DOHH2 (cell line): ENCODE measurements around the gene PLEKHG5.

Experiments used
- CTCF ChIP-seq: fragments of 200-600 bp; sonication (generic); IDR thresholded peaks from one replicate; pipeline ENCODE4 v1.5.1; 2014; ENCODE audit warnings: antibody characterized with exemption, mild to moderate bottlenecking, low read depth, low read length; ENCODE audit not compliant: poor library complexity, severe bottlenecking
- EZH2phosphoT487 ChIP-seq: fragments of 200-600 bp; sonication (generic); IDR thresholded peaks from 2 replicates; pipeline ENCODE4 v1.6.1; 2017; ENCODE audit warnings: borderline replicate concordance, mild to moderate bottlenecking, antibody characterized with exemption, low read length, moderate library complexity, mixed read lengths

GRCh38 chr1:6454856-6455751, 36.4 kb downstream of the PLEKHG5 start:
- TF ChIP-seq CTCF (no peak), EZH2phosphoT487 (no peak)
